HCT116 (cell line): ENCODE measurements around the gene EYA3. TPM values are rescaled to one million over a fixed set of nuclear protein-coding genes. Genes with fewer than 3 reads are reported as not detected.

Experiments
- ATAC-seq: fragments of 200-7000 bp; cut with Tn5 transposase; 2 replicates; pipeline ENCODE4 v1.9.1; 2020; ENCODE audit warnings: mild to moderate bottlenecking, moderate library complexity
- BruUV-seq: library from RNA; stranded (reverse); fragments of 400-500 nt; replicated peaks from 2 replicates; lab custom pipeline; 2021; lab: Mats Ljungman, UMichigan
- CTCF ChIA-PET: fragments of 300-600 bp; sonication (Branson Sonifier 250); formaldehyde crosslinking; loops from one replicate; lab custom pipeline; 2021; ENCODE audit warnings: antibody characterized with exemption; lab: Charles Lee
- POLR2A ChIA-PET: fragments of 300-600, 350-600 bp; sonication (Branson Sonifier 250); formaldehyde crosslinking; loops from one replicate; lab custom pipeline; 2021; ENCODE audit warnings: antibody characterized with exemption; lab: Charles Lee
- RAD21 ChIA-PET, 2 experiments: fragments of 300-600 bp; sonication (Branson Sonifier 250); formaldehyde crosslinking; loops; one replicate each; lab custom pipeline; 2023; ENCODE audit warnings: low total read pairs in 2 of 2; ENCODE audit not compliant: uncharacterized antibody in 2 of 2, unreplicated experiment in 2 of 2, low non-redundant PET in 1 of 2; lab: Charles Lee
- DNase-seq: peaks from one replicate; pipeline ENCODE4 v3.0.0-alpha.2; 2010; ENCODE audit warnings: low read depth, low spot score
- H2AFZ ChIP-seq: fragments of 200-600 bp; shearing (Covaris generic), sonication (generic); 2 replicates; pipeline ENCODE4 v1.6.1; 2017; ENCODE audit warnings: low read depth, mixed run types, mixed read lengths, antibody characterized with exemption, low read length; ENCODE audit not compliant: poor library complexity, severe bottlenecking
- H3K27ac ChIP-seq: 2 replicates; pipeline ENCODE4 v1.5.1; 2012; ENCODE audit warnings: low read depth, low read length
- H3K27me3 ChIP-seq: fragments of 200-600 bp; sonication (generic); 2 replicates; pipeline ENCODE4 v1.6.1; 2016; ENCODE audit warnings: mixed run types, low read length, mixed read lengths; ENCODE audit not compliant: insufficient read depth
- H3K36me3 ChIP-seq, 2 experiments: fragments of 200-500 bp in 1 of 2; fragments of 200-600 bp in 1 of 2; sonication (Bioruptor generic) in 1 of 2; sonication (generic) in 1 of 2; 2 replicates each; pipeline versions ENCODE4 v1.5.1 to v1.6.1; 2014 to 2016; ENCODE audit warnings: low read length in 2 of 2, inconsistent platforms in 1 of 2, mixed read lengths in 1 of 2, mixed run types in 1 of 2; ENCODE audit not compliant: insufficient read depth in 2 of 2, control insufficient read depth in 1 of 2
- H3K4me1 ChIP-seq, 2 experiments: fragments of 200-600 bp in 1 of 2; sonication (generic) in 1 of 2; 2 replicates each; pipeline versions ENCODE4 v1.5.1 to v1.6.1; 2012 to 2017; ENCODE audit warnings: low read length in 2 of 2, inconsistent platforms in 1 of 2, mild to moderate bottlenecking in 1 of 2, mixed read lengths in 1 of 2, mixed run types in 1 of 2, moderate library complexity in 1 of 2; ENCODE audit not compliant: insufficient read depth in 2 of 2, control insufficient read depth in 1 of 2
- H3K4me2 ChIP-seq: fragments of 200-600 bp; sonication (generic); 2 replicates; pipeline ENCODE4 v1.6.1; 2017; ENCODE audit warnings: mixed run types, low read length, mixed read lengths
- H3K4me3 ChIP-seq, 2 experiments: fragments of 200-600 bp in 1 of 2; sonication (generic) in 1 of 2; replicated peaks in 1 of 2; 2 replicates each; pipeline ENCODE4 v1.5.1; 2011 to 2016; ENCODE audit warnings: low read length in 2 of 2, control low read depth in 1 of 2, low read depth in 1 of 2, mild to moderate bottlenecking in 1 of 2, mixed read lengths in 1 of 2, mixed run types in 1 of 2
- H3K79me2 ChIP-seq: fragments of 200-600 bp; sonication (generic); 2 replicates; pipeline ENCODE4 v1.6.1; 2017; ENCODE audit warnings: mild to moderate bottlenecking, mixed run types, low read length, moderate library complexity, mixed read lengths; ENCODE audit not compliant: insufficient read depth
- H3K9ac ChIP-seq: fragments of 200-600 bp; sonication (generic); 2 replicates; pipeline ENCODE4 v1.6.1; 2016; ENCODE audit warnings: low read length, mixed read lengths
- H3K9me2 ChIP-seq: fragments of 200-600 bp; sonication (generic), shearing (Covaris generic); 2 replicates; pipeline ENCODE4 v1.6.1; 2017; ENCODE audit warnings: mixed run types, mild to moderate bottlenecking, moderate library complexity; ENCODE audit not compliant: insufficient read depth
- H3K9me3 ChIP-seq, 2 experiments: fragments of 200-500 bp in 1 of 2; fragments of 200-600 bp in 1 of 2; sonication (Bioruptor generic) in 1 of 2; sonication (generic) in 1 of 2; 2 replicates each; pipeline ENCODE4 v1.6.1; 2014 to 2017; ENCODE audit warnings: low read length in 2 of 2, mixed read lengths in 2 of 2, inconsistent platforms in 1 of 2, low read depth in 1 of 2, mild to moderate bottlenecking in 1 of 2, mixed run types in 1 of 2, moderate library complexity in 1 of 2; ENCODE audit not compliant: control insufficient read depth in 1 of 2, insufficient read depth in 1 of 2
- H4K20me1 ChIP-seq: fragments of 200-600 bp; sonication (generic), shearing (Covaris generic); 2 replicates; pipeline ENCODE4 v1.6.1; 2017; ENCODE audit warnings: mixed run types, mild to moderate bottlenecking, moderate library complexity; ENCODE audit not compliant: insufficient read depth
- CEBPB ChIP-seq: IDR thresholded peaks from 2 replicates; pipeline ENCODE4 v1.6.1; 2012; ENCODE audit warnings: low read depth
- CTCF ChIP-seq, 3 experiments: fragments of 200-600 bp in 1 of 3; sonication (generic) in 1 of 3; IDR thresholded peaks in 2 of 3; conservative IDR thresholded peaks in 1 of 3; 2 replicates each; pipeline ENCODE4 v1.5.1; 2012 to 2017; ENCODE audit warnings: low read depth in 2 of 3, low read length in 2 of 3, antibody characterized with exemption in 1 of 3, borderline replicate concordance in 1 of 3, control low read depth in 1 of 3, mild to moderate bottlenecking in 1 of 3, mixed read lengths in 1 of 3, mixed run types in 1 of 3, moderate library complexity in 1 of 3; ENCODE audit not compliant: insufficient read depth in 1 of 3
- EGR1 ChIP-seq: IDR thresholded peaks from 2 replicates; pipeline ENCODE4 v1.6.1; 2012; ENCODE audit warnings: low read depth
- ELF1 ChIP-seq: IDR thresholded peaks from 2 replicates; pipeline ENCODE4 v1.6.1; 2012; ENCODE audit warnings: low read depth, borderline replicate concordance
- EZH2 ChIP-seq: fragments of 200-600 bp; sonication (generic); IDR thresholded peaks from 2 replicates; pipeline ENCODE4 v1.6.1; 2017; ENCODE audit warnings: antibody characterized with exemption, mixed run types
- EZH2phosphoT487 ChIP-seq: fragments of 200-600 bp; IDR thresholded peaks from 2 replicates; pipeline ENCODE4 v1.6.1; 2018; ENCODE audit warnings: antibody characterized with exemption, borderline replicate concordance
- FOSL1 ChIP-seq: IDR thresholded peaks from 2 replicates; pipeline ENCODE4 v1.6.1; 2012; ENCODE audit warnings: low read depth
- JUND ChIP-seq: IDR thresholded peaks from 2 replicates; pipeline ENCODE4 v1.6.1; 2012
- POLR2A ChIP-seq: IDR thresholded peaks from 2 replicates; pipeline ENCODE4 v1.7.0; 2011; ENCODE audit warnings: borderline replicate concordance; ENCODE audit not compliant: insufficient read depth, insufficient read length; ENCODE audit errors: extremely low read depth
- POLR2AphosphoS5 ChIP-seq: IDR thresholded peaks from 2 replicates; pipeline ENCODE4 v1.6.1; 2011; ENCODE audit warnings: mild to moderate bottlenecking, low read depth, low read length, moderate library complexity
- RAD21 ChIP-seq: IDR thresholded peaks from 2 replicates; pipeline ENCODE4 v1.6.1; 2012; ENCODE audit warnings: low read depth, mild to moderate bottlenecking
- REST ChIP-seq: IDR thresholded peaks from 2 replicates; pipeline ENCODE4 v1.6.1; 2012; ENCODE audit warnings: low read depth
- SIN3A ChIP-seq: IDR thresholded peaks from 2 replicates; pipeline ENCODE4 v1.6.1; 2012; ENCODE audit warnings: low read depth
- SP1 ChIP-seq: IDR thresholded peaks from 2 replicates; pipeline ENCODE4 v1.6.1; 2012; ENCODE audit warnings: low read depth
- SRF ChIP-seq: IDR thresholded peaks from 2 replicates; pipeline ENCODE4 v1.6.1; 2012; ENCODE audit warnings: low read depth
- TCF7L2 ChIP-seq: IDR thresholded peaks from 2 replicates; pipeline ENCODE4 v1.7.0; 2011; ENCODE audit warnings: borderline replicate concordance, inconsistent platforms; ENCODE audit not compliant: insufficient read depth, insufficient read length; ENCODE audit errors: extremely low read depth
- YY1 ChIP-seq: IDR thresholded peaks from 2 replicates; pipeline ENCODE4 v1.6.1; 2011; ENCODE audit warnings: low read length, low read depth, moderate library complexity, mild to moderate bottlenecking; ENCODE audit not compliant: insufficient replicate concordance; ENCODE audit errors: extremely low read depth
- ZFX ChIP-seq: fragments of 450-650 bp; IDR thresholded peaks from 2 replicates; pipeline ENCODE4 v1.6.1; 2017
- ZNF274 ChIP-seq: fragments of 200-500 bp; sonication (Bioruptor generic); IDR thresholded peaks from 2 replicates; pipeline ENCODE4 v1.6.1; 2014; ENCODE audit warnings: mild to moderate bottlenecking, low read depth, low read length, inconsistent platforms
- intact Hi-C: fragments of 100-400 bp; cut with micrococcal nuclease; formaldehyde crosslinking; loops from 2 replicates; pipeline ENCODE4 v1.10.0; 2022
- total RNA-seq: library from RNA; stranded (reverse); gene quantifications from one replicate; pipeline ENCODE4 v1.2.1, GENCODE V29; 2021; ENCODE audit not compliant: unreplicated experiment
- TF ChIP-seq, protein P1 (sequence below): IDR thresholded peaks from 2 replicates; pipeline ENCODE4 v1.6.1; 2011; ENCODE audit warnings: mild to moderate bottlenecking, low read length, moderate library complexity; ENCODE audit not compliant: insufficient replicate concordance; ENCODE audit errors: extremely low read depth

The EYA3 gene
- total RNA-seq, 1 experiment from 2014 or later = 25.9 TPM

DNA sequence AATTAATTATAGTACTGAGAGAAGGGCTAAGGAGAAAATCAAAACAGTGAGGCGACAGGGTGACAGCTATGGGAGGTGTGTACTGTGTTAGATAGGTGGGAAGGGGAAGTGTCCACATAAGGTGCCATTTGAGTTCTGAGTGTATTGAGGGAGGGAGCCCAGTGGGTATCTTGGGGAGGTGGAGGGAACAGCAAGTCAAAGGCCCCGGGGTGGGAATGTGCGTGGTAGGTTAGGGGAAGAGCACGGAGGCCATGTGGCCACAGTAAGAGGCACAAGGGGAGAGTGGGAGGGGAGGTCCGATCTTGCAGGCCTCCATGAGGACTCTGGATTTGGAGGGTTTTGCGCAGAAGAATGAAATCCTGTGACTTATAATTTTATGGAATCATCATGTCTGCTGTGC is 131.6 kb downstream of the EYA3 start:
- Histone ChIP-seq H3K9ac (no peak overlapping the region), H4K20me1 (no peaks in the 10 kb centered on the region), H3K4me1 (peaks cover 17 to 31% of the 10 kb centered on the region in 2 experiments), H3K4me3 (no peak overlapping the region), H3K9me2 (no peaks in the 10 kb centered on the region), H3K36me3 (no peaks in the 10 kb centered on the region), H3K79me2 (peaks cover 7% of the 10 kb centered on the region; the same call in 1 of the 2 replicates), H3K27me3 (no peaks in the 10 kb centered on the region), H3K27ac (no peak overlapping the region), H3K9me3 (no peaks in the 10 kb centered on the region), H3K4me2 (no peak overlapping the region), H2AFZ (no peak overlapping the region)
- DNase-seq (no peak), ATAC-seq (no peak)
- no peak for TF ChIP-seq SRF
- TF ChIP-seq REST = no peak
- TF ChIP-seq JUND = no peak
- no peak for TF ChIP-seq ZNF274
- no peak for TF ChIP-seq CTCF (IDR thresholded peaks at IDR 0.05 in 2 of 3, conservative IDR thresholded peaks at IDR 0.05 in 1 of 3; ENCODE audit: borderline replicate concordance in 1 of 3, insufficient read depth in 1 of 3, low read depth in 2 of 3, low read length in 2 of 3)
- TF ChIP-seq ELF1 = no peak
- no peak for TF ChIP-seq POLR2AphosphoS5
- TF ChIP-seq EGR1 = no peak
- TF ChIP-seq SP1 = no peak
- TF ChIP-seq, protein P1, sequence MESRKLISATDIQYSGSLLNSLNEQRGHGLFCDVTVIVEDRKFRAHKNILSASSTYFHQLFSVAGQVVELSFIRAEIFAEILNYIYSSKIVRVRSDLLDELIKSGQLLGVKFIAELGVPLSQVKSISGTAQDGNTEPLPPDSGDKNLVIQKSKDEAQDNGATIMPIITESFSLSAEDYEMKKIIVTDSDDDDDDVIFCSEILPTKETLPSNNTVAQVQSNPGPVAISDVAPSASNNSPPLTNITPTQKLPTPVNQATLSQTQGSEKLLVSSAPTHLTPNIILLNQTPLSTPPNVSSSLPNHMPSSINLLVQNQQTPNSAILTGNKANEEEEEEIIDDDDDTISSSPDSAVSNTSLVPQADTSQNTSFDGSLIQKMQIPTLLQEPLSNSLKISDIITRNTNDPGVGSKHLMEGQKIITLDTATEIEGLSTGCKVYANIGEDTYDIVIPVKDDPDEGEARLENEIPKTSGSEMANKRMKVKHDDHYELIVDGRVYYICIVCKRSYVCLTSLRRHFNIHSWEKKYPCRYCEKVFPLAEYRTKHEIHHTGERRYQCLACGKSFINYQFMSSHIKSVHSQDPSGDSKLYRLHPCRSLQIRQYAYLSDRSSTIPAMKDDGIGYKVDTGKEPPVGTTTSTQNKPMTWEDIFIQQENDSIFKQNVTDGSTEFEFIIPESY = no peak
- TF ChIP-seq CEBPB = no peak
- no peak for TF ChIP-seq POLR2A
- no peak for TF ChIP-seq TCF7L2
- TF ChIP-seq FOSL1 = no peak
- no peak for TF ChIP-seq ZFX
- no peak for TF ChIP-seq RAD21
- TF ChIP-seq SIN3A = no peak
- TF ChIP-seq YY1 = no peak
- no peak for TF ChIP-seq EZH2
- no peak for TF ChIP-seq EZH2phosphoT487
- RAD21 ChIA-PET = no interaction called here
- POLR2A ChIA-PET = no interaction called here
- intact Hi-C loops = no loop called here
- CTCF ChIA-PET = interaction anchor here (1.0 kb wide), 1 partner anchor 17 kb away, joined by 3 read pairs; no protein-coding TSS in a partner anchor
- no TSS peak for BruUV-seq
